CD4-positive, alpha-beta T cell treated with Interferon alpha-2 for 1 hour (primary cell): Measurements from ENCODE around the gene LETMD1.
"Not testable (repeated sequence)": the region's sequence is repeated elsewhere in the genome, so short reads cannot be mapped to it uniquely, and the experiment has no call there.

ENCODE experiments used
- DNase-seq, 2 donors: peaks; one replicate each; pipeline ENCODE4 v3.0.0-alpha.2; 2020 to 2022

LETMD1 gene

GRCh38 chr12:51078346-51078745 is 30.2 kb downstream of the LETMD1 start:
- not testable (repeated sequence) for DNase-seq

- DNase-seq: not testable (repeated sequence)
Observed at GRCh38 chr12:51078866-51079265, 30.7 kb downstream of the LETMD1 start.

- DNase-seq: no peak
Observed at GRCh38 chr12:51080136-51080535, 32.0 kb downstream of the LETMD1 start.

DNA sequence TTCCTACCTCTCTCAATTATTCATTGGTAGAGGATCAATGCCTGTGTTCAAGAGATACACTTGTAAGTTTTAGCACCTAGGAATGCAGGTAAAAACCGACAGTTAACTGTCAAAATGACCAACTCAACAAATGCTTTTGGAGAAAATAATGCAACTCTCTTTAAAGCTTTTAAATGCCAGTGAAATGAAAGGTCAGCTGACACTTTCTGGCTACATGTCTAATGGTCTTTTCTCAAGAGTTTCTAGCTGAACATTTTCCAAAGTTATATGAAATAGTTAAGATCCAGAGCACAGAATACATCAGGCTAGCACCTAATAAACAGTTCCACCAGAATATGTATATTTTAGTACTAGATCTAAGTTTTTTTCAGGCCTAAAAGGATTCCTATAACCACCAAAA is 33.3 kb downstream of the LETMD1 start:
- DNase-seq: no peak

- peak in 1 of 2 donors; percentile 20 for DNase-seq
Observed at GRCh38 chr12:51082561-51083125, 34.5 kb downstream of the LETMD1 start.

DNA sequence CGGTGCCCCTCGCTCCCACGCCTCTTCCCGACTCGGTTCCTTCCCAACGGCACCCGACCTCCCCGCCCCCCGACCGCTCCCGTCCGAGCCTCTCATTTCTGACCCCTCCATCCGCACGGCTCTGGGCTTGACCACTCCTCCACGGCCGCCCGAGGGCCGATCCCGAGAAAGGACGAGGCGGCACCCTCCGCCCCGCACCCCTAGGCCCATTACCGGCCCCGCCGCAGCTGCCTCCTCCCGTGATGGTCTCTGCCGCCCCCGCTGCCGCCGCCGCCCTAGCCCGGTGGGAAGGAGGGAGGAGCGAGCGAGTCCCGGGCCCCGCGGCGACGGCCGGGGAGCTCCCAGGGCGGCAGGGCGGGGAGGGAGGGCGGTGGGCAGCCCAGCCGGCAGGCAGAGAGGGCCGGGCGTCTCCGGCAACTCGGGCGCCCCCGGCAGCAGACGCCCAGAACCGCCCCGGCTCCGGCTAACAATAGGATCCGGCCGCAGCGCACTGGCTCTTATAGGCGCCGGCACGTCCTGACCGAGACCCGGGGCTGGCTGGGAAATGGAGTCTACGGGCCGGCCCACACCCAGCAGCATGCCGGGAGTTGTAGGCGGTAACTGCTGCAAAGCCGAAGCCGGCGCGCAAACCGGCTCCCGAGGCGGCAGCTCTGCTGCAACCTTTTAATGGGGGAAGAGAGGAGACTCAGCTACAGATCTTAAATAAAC is 35.2 kb downstream of the LETMD1 start, which contains the start of gene CSRNP2:
Gene CSRNP2 (minus strand): TSS at position 471 of the 708 bp plus-strand sequence. CDS start 7,035 bp downstream, outside the sequence.
- DNase-seq: peak; percentile 96 to 97

- DNase-seq: no peak
Observed at GRCh38 chr12:51085757-51086156, 37.6 kb downstream of the LETMD1 start.

GRCh38 chr12:51086933-51087332 is 38.8 kb downstream of the LETMD1 start:
- DNase-seq: no peak

- DNase-seq: no peak
Observed at GRCh38 chr12:51087818-51088217, 39.7 kb downstream of the LETMD1 start.

GRCh38 chr12:51090705-51091229 is 42.6 kb downstream of the LETMD1 start:
- no peak for DNase-seq

- no peak for DNase-seq
Observed at GRCh38 chr12:51098611-51099010, 50.5 kb downstream of the LETMD1 start.

DNA sequence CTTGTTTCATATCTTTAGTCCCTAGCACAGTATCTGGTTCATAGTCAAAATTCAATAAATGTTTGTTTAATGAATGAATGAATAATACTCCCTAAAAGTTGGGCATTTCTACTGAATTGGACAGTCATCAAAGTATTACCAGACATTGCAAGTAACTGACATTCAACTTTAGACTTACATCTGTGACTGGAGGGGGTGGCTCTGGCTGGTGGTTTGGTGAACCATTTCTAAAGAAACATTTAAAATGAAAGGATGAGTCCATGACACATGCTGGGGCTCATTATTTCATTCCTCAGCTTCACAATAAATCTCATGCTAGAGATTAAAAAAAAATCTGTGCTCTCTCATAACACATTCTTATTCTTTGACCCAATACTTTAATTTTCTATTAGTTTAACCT is 55.9 kb downstream of the LETMD1 start:
- no peak for DNase-seq

DNA sequence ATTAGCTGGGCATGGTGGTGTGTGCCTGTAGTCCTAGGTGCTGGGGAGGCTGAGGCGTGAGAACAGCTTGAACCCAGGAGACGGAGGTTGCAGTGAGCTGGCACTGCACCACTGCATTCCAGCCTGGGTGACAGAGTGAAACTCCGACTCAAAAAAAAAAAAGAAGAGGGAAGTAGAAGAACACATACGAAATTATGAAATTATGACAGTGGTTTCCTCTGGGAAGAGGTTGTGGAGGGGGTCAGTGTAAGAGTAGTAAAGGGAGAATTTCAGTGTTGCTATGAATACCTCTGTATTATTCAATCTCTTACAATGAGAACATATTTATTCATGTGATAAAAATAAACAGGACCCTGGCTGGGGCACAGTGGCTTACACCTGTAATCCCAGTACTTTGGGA is 60.0 kb downstream of the LETMD1 start:
- DNase-seq: no peak
